ENCODE measurements around the gene CA10. TPM values are rescaled to one million over a fixed set of nuclear protein-coding genes. Genes with fewer than 3 reads are reported as not detected.

Gene CA10
- total RNA-seq, 3 donors from 2014 or later: 0.46 to 1.2 (median 0.64) TPM

DNA sequence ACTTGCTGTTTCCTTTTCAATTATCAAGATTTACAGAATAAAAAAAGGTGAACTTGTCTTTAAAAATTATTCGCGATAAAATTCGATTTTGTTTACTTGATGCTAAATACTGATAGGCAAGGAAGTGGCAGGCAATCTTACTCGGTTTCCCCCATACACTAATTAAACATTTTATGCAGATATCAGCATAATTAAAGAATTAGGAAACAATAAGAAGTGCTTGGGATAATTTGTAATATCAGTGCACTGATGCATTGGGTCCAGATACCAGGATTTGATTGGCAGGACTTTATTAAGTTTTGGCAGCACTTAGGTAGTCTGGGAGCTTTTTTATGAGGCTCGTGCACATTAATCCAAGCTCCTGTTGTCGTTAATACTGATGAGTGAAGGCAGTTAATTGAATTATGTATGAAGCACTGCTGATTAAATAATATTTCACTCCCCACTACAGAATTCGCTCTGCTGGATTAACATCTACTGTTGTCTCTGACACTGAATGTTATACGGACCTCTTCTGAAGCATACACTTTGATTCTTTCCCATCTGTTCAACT, 165.6 kb downstream of the CA10 start:
- H3K4me1 ChIP-seq (ENCODE audit: low read depth): no peaks in the 10 kb centered on the region
- no peaks in the 10 kb centered on the region for H3K36me3 ChIP-seq (ENCODE audit: low read depth)
- no peak for DNase-seq
- TF ChIP-seq, protein P1, sequence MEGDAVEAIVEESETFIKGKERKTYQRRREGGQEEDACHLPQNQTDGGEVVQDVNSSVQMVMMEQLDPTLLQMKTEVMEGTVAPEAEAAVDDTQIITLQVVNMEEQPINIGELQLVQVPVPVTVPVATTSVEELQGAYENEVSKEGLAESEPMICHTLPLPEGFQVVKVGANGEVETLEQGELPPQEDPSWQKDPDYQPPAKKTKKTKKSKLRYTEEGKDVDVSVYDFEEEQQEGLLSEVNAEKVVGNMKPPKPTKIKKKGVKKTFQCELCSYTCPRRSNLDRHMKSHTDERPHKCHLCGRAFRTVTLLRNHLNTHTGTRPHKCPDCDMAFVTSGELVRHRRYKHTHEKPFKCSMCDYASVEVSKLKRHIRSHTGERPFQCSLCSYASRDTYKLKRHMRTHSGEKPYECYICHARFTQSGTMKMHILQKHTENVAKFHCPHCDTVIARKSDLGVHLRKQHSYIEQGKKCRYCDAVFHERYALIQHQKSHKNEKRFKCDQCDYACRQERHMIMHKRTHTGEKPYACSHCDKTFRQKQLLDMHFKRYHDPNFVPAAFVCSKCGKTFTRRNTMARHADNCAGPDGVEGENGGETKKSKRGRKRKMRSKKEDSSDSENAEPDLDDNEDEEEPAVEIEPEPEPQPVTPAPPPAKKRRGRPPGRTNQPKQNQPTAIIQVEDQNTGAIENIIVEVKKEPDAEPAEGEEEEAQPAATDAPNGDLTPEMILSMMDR (IDR thresholded peaks at IDR 0.05): no peak
- intact Hi-C loops (cut with DNase I, micrococcal nuclease): no loop called here
- H3K4me3 ChIP-seq: no peak overlapping the region
- no peaks in the 10 kb centered on the region for H3K9me3 ChIP-seq
- ATAC-seq: no peak

DNA sequence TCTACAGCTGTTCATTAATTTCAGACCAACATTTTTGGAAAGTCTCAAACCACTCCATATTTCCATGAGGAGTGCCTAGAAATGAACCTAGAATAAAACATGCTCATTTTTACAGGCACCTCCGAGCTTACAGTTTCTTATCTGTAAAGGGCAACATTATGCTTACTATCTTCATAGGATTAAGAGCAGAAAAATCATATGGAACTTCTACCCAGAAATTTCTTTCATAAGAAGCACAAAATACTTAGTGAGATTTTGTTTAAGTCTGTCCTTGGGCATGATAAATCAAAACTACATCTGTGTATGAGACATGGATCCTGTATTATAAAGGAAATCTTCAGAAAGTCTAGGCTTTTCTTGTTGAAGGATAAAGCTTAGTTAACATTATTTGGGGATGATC, 187.4 kb downstream of the CA10 start:
- no peak for ATAC-seq
- Histone ChIP-seq H3K4me3 (no peak overlapping the region), H3K36me3 (ENCODE audit: low read depth) (no peaks in the 10 kb centered on the region), H3K4me1 (ENCODE audit: low read depth) (no peaks in the 10 kb centered on the region), H3K9me3 (no peaks in the 10 kb centered on the region)
- intact Hi-C loops (cut with DNase I, micrococcal nuclease): no loop called here
- TF ChIP-seq, protein P1 (IDR thresholded peaks at IDR 0.05): no peak
- DNase-seq: no peak

DNA sequence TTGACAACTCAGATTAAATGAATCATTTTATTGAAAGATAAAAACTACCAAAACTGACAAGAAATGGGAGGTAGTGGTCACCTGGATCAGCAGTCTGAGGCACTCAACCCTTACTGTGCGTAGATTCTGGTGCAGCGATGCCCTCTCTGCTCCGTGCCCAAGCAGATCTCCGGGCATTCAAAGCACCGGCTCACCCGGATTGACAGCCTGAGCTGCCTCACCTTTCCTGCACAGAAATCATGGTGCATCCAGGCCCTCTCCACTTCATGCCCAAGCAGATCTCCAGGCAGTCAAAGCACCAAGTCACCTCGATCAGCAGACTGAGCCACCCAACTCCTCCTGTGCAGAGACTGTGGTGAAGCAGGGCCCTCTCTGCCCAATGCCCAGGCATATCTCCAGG, 196.8 kb downstream of the CA10 start:
- intact Hi-C loops (cut with DNase I, micrococcal nuclease): no loop called here
- Histone ChIP-seq H3K4me1 (ENCODE audit: low read depth) (no peaks in the 10 kb centered on the region), H3K36me3 (ENCODE audit: low read depth) (no peaks in the 10 kb centered on the region), H3K4me3 (no peak overlapping the region), H3K9me3 (peaks cover 13% of the 10 kb centered on the region)
- no peak for DNase-seq
- TF ChIP-seq, protein P1 (IDR thresholded peaks at IDR 0.05): no peak
- ATAC-seq: no peak

GRCh38 chr17:51957786-51958185, 200.7 kb downstream of the CA10 start:
- intact Hi-C loops (cut with DNase I, micrococcal nuclease): no loop called here
- no peaks in the 10 kb centered on the region for H3K4me1 ChIP-seq (ENCODE audit: low read depth)
- no peak overlapping the region for H3K4me3 ChIP-seq
- TF ChIP-seq, protein P1 (IDR thresholded peaks at IDR 0.05): no peak
- DNase-seq (no peak), ATAC-seq (no peak)
- H3K36me3 ChIP-seq (ENCODE audit: low read depth): no peaks in the 10 kb centered on the region
- H3K9me3 ChIP-seq: peaks cover 13% of the 10 kb centered on the region

GRCh38 chr17:51955245-51955644, 203.3 kb downstream of the CA10 start:
- TF ChIP-seq, protein P1 (IDR thresholded peaks at IDR 0.05): no peak
- DNase-seq (no peak), ATAC-seq (no peak)
- Histone ChIP-seq H3K4me1 (ENCODE audit: low read depth) (no peaks in the 10 kb centered on the region), H3K36me3 (ENCODE audit: low read depth) (no peaks in the 10 kb centered on the region), H3K9me3 (no peaks in the 10 kb centered on the region), H3K4me3 (no peak overlapping the region)
- intact Hi-C loops (cut with DNase I, micrococcal nuclease): no loop called here

DNA sequence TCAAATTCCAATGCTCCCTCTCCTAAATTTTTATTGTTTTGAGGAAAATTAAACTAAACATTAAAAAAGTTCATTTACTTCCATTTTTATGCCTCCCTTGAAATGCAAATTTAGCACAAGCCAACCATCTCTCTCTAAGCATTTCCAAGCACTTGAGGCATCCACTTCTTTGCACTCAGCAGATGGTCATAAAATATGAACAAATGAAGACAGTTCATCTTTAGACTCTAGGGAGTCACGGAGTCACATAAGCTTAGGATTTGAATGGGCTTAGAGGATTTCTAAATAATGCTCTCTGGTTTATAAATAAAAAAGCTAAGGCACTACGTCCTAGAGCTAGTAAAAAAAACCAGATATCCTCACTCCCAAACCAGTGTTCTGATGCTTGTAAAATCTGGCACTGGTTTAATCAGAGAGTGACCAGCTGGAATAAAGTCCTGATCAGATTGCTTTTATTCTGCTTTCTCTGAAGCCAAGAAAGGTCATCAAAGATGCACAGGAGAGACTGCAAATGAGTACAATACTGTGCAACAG, 204.2 kb downstream of the CA10 start:
- H3K4me1 ChIP-seq (ENCODE audit: low read depth): no peaks in the 10 kb centered on the region
- ATAC-seq (no peak), DNase-seq (no peak)
- TF ChIP-seq, protein P1 (IDR thresholded peaks at IDR 0.05): no peak
- H3K36me3 ChIP-seq (ENCODE audit: low read depth): no peaks in the 10 kb centered on the region
- no peaks in the 10 kb centered on the region for H3K9me3 ChIP-seq
- H3K4me3 ChIP-seq: no peak overlapping the region
- intact Hi-C loops (cut with DNase I, micrococcal nuclease): no loop called here
